GM21367 (cell line): ENCODE results near the gene IRS1.
A peak's percentile ranks its signal among the peaks of the same experiment; 100 is the strongest.

ENCODE experiments used
- ATAC-seq: cut with Tn5 transposase; IDR thresholded peaks from one replicate; pipeline ENCODE4 v1.9.1; 2021; ENCODE audit not compliant: unreplicated experiment

IRS1 gene

GRCh38 chr2:226758921-226759640 lies 40.5 kb downstream of the IRS1 start:
- ATAC-seq, result no peak

- no peak for ATAC-seq
Measured at GRCh38 chr2:226756131-226756530, 43.5 kb downstream of the IRS1 start.

- ATAC-seq, result no peak
Measured at GRCh38 chr2:226755631-226756030, 44.0 kb downstream of the IRS1 start.

DNA sequence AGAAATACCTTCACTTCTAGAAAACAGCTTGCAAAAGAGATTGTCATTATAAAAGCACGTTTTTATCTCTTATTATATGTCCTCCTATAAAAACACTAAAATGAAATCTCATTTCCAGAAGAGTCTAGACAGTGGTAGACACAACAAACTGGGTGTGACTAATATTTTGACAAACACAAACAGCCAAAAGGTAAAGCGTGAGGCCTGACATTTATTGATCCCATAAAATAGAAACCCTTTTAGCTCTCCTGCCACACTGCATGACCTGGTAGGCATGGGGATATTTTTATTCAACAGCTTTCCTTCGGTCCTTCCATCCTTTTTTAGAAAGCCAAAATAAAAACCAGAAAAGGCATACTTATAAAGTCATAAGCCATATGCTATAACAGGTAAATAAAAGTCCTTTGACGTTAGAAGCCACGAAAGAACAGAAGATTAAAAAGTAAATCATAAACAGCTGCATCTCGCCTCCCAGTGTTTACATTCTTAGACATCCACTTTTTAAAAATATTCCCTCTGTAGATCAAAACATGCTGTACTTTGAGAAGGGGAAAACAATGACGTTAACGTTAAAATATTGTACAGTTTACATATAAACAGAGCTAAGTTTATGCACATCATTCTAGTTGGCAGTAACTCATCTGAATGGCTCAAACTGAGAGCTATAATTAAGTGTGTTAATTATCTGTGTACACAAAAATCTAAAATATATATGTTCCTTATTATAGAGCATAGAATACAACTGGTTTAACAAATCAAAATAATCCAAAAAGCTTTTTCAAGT lies 44.6 kb downstream of the IRS1 start:
- no peak for ATAC-seq

DNA sequence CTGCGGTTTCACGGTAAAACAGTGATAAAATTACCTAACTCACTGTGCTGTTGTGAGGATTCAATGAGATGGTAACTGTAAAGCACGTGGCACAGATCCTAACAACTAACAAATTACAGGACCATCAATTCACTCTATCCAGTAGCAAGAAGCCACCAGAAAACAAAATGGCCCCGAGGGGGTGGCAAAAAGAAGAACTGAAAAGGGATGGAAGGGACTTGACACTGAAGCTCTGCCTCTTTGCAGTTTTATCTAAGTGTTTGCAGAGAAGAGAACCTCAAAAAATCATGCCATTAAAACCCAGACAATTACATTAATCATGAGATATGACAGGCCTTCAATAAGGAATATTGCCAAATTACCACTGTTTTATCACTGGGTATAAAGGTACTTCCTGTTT lies 46.7 kb downstream of the IRS1 start:
- ATAC-seq, result peak; percentile 72

- ATAC-seq, result no peak
Measured at GRCh38 chr2:226747288-226747687, 52.3 kb downstream of the IRS1 start.

GRCh38 chr2:226746196-226746800 lies 53.3 kb downstream of the IRS1 start:
- no peak for ATAC-seq

GRCh38 chr2:226743915-226744314 lies 55.7 kb downstream of the IRS1 start:
- no peak for ATAC-seq

GRCh38 chr2:226742347-226742746 lies 57.3 kb downstream of the IRS1 start:
- ATAC-seq, result no peak

- ATAC-seq, result no peak
Measured at GRCh38 chr2:226740039-226740648, 59.5 kb downstream of the IRS1 start.

DNA sequence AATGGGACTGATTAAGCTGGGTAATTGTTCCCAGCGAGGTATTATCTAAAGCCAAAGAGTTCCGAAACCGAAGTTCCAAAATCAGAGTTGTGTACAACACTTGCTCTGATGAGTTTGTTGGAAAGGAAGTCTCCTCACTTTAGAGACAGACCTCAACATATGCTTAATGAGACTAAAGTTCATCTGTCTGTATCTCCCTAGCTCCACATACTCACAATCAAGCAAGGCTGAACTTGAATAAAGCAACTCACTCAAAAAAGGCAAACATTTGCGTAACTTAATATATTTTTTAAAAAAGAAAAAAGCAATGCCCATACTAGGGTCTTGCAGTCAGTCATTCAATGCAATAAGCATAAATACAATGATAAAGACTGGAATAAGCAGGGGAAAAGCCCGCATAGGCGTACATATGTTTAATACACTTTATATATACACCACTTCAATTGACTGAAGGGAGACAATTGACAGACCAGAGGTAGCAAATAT lies 60.0 kb downstream of the IRS1 start:
- no peak for ATAC-seq

GRCh38 chr2:226738821-226739544 lies 60.6 kb downstream of the IRS1 start:
- no peak for ATAC-seq

- ATAC-seq, result no peak
Measured at GRCh38 chr2:226738191-226738820, 61.3 kb downstream of the IRS1 start.

- ATAC-seq, result no peak
Measured at GRCh38 chr2:226736382-226736781, 63.2 kb downstream of the IRS1 start.

DNA sequence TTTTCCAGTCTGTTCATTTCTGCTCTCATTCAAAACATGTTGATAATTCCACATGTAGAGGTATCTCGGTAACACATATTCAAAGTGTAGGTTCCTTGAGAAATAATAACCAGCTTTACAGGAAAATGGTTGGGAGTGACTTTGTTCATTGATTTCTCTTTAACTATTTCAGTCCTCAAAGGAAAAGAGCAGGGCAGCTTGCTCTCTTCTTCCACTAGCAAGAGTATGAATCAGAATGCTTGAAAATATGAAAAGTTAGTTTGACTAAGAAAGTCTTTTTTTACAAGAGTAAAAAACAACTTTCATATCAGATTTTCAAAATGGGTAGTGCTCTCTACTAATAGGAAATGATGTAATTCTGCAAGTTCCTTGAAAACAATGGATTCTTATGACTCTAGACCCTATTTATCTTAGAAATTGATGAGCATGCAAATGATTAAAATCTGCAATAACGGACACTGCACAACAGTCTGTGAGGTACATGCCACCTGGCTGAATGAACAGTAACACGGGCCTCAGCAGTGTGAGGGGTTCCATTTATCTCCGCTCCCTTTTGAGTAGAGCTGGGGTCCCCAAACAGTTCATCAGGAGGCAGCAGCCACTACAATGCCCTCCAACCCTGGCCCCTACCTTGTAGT lies 65.6 kb downstream of the IRS1 start:
- no peak for ATAC-seq

- ATAC-seq, result no peak
Measured at GRCh38 chr2:226733189-226733858, 66.3 kb downstream of the IRS1 start.

- ATAC-seq, result no peak
Measured at GRCh38 chr2:226732478-226733188, 67.0 kb downstream of the IRS1 start.

GRCh38 chr2:226730481-226730880 lies 69.1 kb downstream of the IRS1 start:
- no peak for ATAC-seq

DNA sequence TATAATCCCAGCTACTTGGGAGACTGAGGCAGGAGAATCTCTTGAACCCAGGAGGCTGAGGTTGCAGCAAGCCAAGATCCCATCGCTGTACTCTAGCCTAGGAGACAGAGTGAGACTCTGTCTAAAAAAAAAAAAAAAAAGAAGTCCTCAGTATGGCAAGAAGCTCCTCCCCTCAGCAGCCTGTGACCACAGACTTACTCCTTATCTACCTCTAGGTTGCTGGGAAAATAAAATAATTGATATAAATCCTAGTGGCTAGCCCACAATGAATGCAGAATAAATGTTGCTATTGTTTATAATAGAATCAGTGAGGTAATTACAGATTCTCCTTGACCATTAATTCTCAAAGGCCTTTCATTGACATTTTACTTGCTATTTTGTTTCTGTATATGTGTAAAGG lies 70.6 kb downstream of the IRS1 start:
- ATAC-seq, result no peak
